Measurements from ENCODE around the gene CCR3. TPM values are rescaled to one million over a fixed set of nuclear protein-coding genes. Genes with fewer than 3 reads are reported as not detected.

CCR3 gene
- total RNA-seq, 1 donor from 2014 or later = not detected

GRCh38 chr3:46233194-46233593 is 9.1 kb upstream of the CCR3 start:
- H3K4me1 Mint-ChIP-seq = peaks cover 13% of the 10 kb centered on the region
- no peak overlapping the region for H3K4me3 Mint-ChIP-seq
- peaks cover 71% of the 10 kb centered on the region for H3K27me3 Mint-ChIP-seq
- peaks cover 3% of the 10 kb centered on the region for H3K9me3 Mint-ChIP-seq
- intact Hi-C loops (cut with micrococcal nuclease) = no loop called here
- no peak for DNase-seq
- H3K27ac Mint-ChIP-seq = no peak overlapping the region
- H3K36me3 Mint-ChIP-seq (ENCODE audit: low read depth) = no peaks in the 10 kb centered on the region

DNA sequence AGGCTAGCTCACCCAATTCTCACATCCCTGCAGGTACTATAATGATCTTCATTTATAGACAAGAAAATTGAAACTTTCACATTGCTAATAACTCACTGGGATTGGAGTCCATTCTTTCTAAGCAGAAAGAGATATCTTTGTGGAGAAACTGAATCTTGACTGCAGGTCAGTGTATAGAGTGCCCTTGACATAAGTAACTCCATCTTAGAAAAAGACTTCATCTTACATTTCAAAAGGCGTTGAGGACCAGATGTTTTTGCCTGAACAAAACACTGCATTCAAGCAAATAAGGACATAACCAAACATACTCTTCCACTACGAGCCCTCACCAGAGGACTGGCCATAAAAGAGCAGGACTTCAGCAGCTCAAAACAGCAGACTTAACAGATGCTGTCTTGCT is 6.8 kb upstream of the CCR3 start:
- no peaks in the 10 kb centered on the region for H3K36me3 Mint-ChIP-seq (ENCODE audit: low read depth)
- no peak overlapping the region for H3K4me3 Mint-ChIP-seq
- peaks cover 7% of the 10 kb centered on the region for H3K4me1 Mint-ChIP-seq
- no peak overlapping the region for H3K27ac Mint-ChIP-seq
- intact Hi-C loops (cut with micrococcal nuclease) = no loop called here
- H3K27me3 Mint-ChIP-seq = peaks cover 76% of the 10 kb centered on the region
- peaks cover 3% of the 10 kb centered on the region for H3K9me3 Mint-ChIP-seq
- no peak for DNase-seq

GRCh38 chr3:46236294-46237054 is 5.8 kb upstream of the CCR3 start:
- Mint-ChIP-seq H3K27me3 (peaks cover 74% of the 10 kb centered on the region), H3K36me3 (ENCODE audit: low read depth) (no peaks in the 10 kb centered on the region), H3K4me3 (no peak overlapping the region), H3K27ac (no peak overlapping the region), H3K9me3 (peaks cover 3% of the 10 kb centered on the region), H3K4me1 (peaks cover 7% of the 10 kb centered on the region)
- no peak for DNase-seq
- intact Hi-C loops (cut with micrococcal nuclease) = no loop called here

- DNase-seq = no peak
- H3K27ac Mint-ChIP-seq = no peak overlapping the region
- intact Hi-C loops (cut with micrococcal nuclease) = no loop called here
- no peak overlapping the region for H3K4me3 Mint-ChIP-seq
- peaks cover 4% of the 10 kb centered on the region for H3K9me3 Mint-ChIP-seq
- no peaks in the 10 kb centered on the region for H3K36me3 Mint-ChIP-seq (ENCODE audit: low read depth)
- peaks cover 70% of the 10 kb centered on the region for H3K27me3 Mint-ChIP-seq
- peaks cover 11% of the 10 kb centered on the region for H3K4me1 Mint-ChIP-seq
These were observed 3.9 kb upstream of the CCR3 start for GRCh38 chr3:46238386-46238785.

DNA sequence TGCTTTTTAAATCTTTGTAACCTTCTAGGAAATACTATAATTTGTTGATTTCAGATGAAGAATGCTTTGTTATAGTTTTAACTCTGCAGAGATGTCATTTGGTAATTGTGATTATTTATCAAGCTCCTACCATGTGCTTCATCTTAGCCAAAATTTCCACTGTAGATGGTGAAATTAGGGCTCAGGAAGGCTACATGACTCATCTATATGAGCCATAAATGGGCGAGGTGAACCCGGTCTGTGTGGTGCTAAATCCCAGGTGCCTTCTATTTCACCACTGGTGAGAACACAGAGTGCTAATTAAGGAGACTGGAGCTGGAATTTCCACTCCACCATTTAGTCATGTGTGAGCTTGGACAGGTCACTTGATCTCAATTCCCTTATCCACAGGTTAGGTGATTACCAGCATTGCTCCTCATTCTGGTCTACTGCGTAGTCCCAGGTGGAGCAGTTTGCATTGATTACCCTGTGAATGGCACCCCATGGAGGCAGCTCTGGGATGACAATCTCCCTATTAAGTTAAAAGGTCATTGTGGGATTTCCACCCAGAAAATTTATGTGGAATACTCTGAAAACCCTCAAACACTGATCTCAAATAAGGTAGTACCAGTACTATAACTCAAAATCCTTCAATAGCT is 2.8 kb upstream of the CCR3 start:
- H3K27me3 Mint-ChIP-seq = peaks cover 72% of the 10 kb centered on the region
- H3K27ac Mint-ChIP-seq = no peak overlapping the region
- H3K4me3 Mint-ChIP-seq = no peak overlapping the region
- no peaks in the 10 kb centered on the region for H3K36me3 Mint-ChIP-seq (ENCODE audit: low read depth)
- peaks cover 11% of the 10 kb centered on the region for H3K4me1 Mint-ChIP-seq
- DNase-seq = no peak
- intact Hi-C loops (cut with micrococcal nuclease) = no loop called here
- peaks cover 6% of the 10 kb centered on the region for H3K9me3 Mint-ChIP-seq

GRCh38 chr3:46239952-46240351 is 2.3 kb upstream of the CCR3 start:
- peaks cover 11% of the 10 kb centered on the region for H3K4me1 Mint-ChIP-seq
- peaks cover 6% of the 10 kb centered on the region for H3K9me3 Mint-ChIP-seq
- peaks cover 69% of the 10 kb centered on the region for H3K27me3 Mint-ChIP-seq
- no peak overlapping the region for H3K4me3 Mint-ChIP-seq
- H3K27ac Mint-ChIP-seq = no peak overlapping the region
- no peak for DNase-seq
- H3K36me3 Mint-ChIP-seq (ENCODE audit: low read depth) = no peaks in the 10 kb centered on the region
- intact Hi-C loops (cut with micrococcal nuclease) = no loop called here

- peaks cover 41% of the 10 kb centered on the region for H3K27me3 Mint-ChIP-seq
- H3K4me3 Mint-ChIP-seq = no peak overlapping the region
- H3K36me3 Mint-ChIP-seq (ENCODE audit: low read depth) = no peaks in the 10 kb centered on the region
- no peak for DNase-seq
- no peak overlapping the region for H3K27ac Mint-ChIP-seq
- peaks cover 8% of the 10 kb centered on the region for H3K4me1 Mint-ChIP-seq
- intact Hi-C loops (cut with micrococcal nuclease) = no loop called here
- H3K9me3 Mint-ChIP-seq = peaks cover 3% of the 10 kb centered on the region
These were observed 1.3 kb downstream of the CCR3 start for GRCh38 chr3:46243560-46243959.

- Mint-ChIP-seq H3K27me3 (peaks cover 28% of the 10 kb centered on the region), H3K36me3 (ENCODE audit: low read depth) (no peaks in the 10 kb centered on the region), H3K9me3 (peaks cover 3% of the 10 kb centered on the region), H3K4me3 (no peak overlapping the region), H3K27ac (no peak overlapping the region), H3K4me1 (peaks cover 7% of the 10 kb centered on the region)
- DNase-seq = no peak
- intact Hi-C loops (cut with micrococcal nuclease) = no loop called here
These were observed 2.9 kb downstream of the CCR3 start for GRCh38 chr3:46245146-46245545.

GRCh38 chr3:46252980-46253379 is 10.7 kb downstream of the CCR3 start:
- no peak for DNase-seq
- H3K4me3 Mint-ChIP-seq = no peak overlapping the region
- intact Hi-C loops (cut with micrococcal nuclease) = no loop called here
- no peaks in the 10 kb centered on the region for H3K36me3 Mint-ChIP-seq (ENCODE audit: low read depth)
- H3K27ac Mint-ChIP-seq = no peak overlapping the region
- H3K4me1 Mint-ChIP-seq = peaks cover 6% of the 10 kb centered on the region
- peaks cover 14% of the 10 kb centered on the region for H3K9me3 Mint-ChIP-seq
- peaks cover 50% of the 10 kb centered on the region for H3K27me3 Mint-ChIP-seq

- intact Hi-C loops (cut with micrococcal nuclease) = no loop called here
- peaks cover 12% of the 10 kb centered on the region for H3K4me1 Mint-ChIP-seq
- no peak overlapping the region for H3K27ac Mint-ChIP-seq
- H3K36me3 Mint-ChIP-seq (ENCODE audit: low read depth) = peaks cover 11% of the 10 kb centered on the region
- H3K27me3 Mint-ChIP-seq = peaks cover 57% of the 10 kb centered on the region
- H3K9me3 Mint-ChIP-seq = peaks cover 41% of the 10 kb centered on the region
- no peak overlapping the region for H3K4me3 Mint-ChIP-seq
- no peak for DNase-seq
These were observed 16.3 kb downstream of the CCR3 start for GRCh38 chr3:46258525-46258924.

- DNase-seq = no peak
- peak overlapping the region; percentile 42 for H3K4me3 Mint-ChIP-seq
- H3K36me3 Mint-ChIP-seq (ENCODE audit: low read depth) = peaks cover 12% of the 10 kb centered on the region
- H3K4me1 Mint-ChIP-seq = peaks cover 16% of the 10 kb centered on the region
- H3K27me3 Mint-ChIP-seq = peaks cover 48% of the 10 kb centered on the region
- H3K9me3 Mint-ChIP-seq = peaks cover 30% of the 10 kb centered on the region
- intact Hi-C loops (cut with micrococcal nuclease) = loop anchor here (10.0 kb wide), 1 partner anchor 47 kb away; no protein-coding TSS in a partner anchor
- peak overlapping the region; percentile 76 for H3K27ac Mint-ChIP-seq
These were observed 19.8 kb downstream of the CCR3 start for GRCh38 chr3:46261926-46262594.

- no peak for DNase-seq
- Mint-ChIP-seq H3K4me3 (no peak overlapping the region), H3K36me3 (ENCODE audit: low read depth) (peaks cover 12% of the 10 kb centered on the region), H3K4me1 (peaks cover 23% of the 10 kb centered on the region), H3K9me3 (peaks cover 20% of the 10 kb centered on the region), H3K27me3 (peaks cover 48% of the 10 kb centered on the region), H3K27ac (no peak overlapping the region)
- intact Hi-C loops (cut with micrococcal nuclease) = loop anchor here (10.0 kb wide), 1 partner anchor 49 kb away; no protein-coding TSS in a partner anchor
These were observed 21.7 kb downstream of the CCR3 start for GRCh38 chr3:46264002-46264401.

DNA sequence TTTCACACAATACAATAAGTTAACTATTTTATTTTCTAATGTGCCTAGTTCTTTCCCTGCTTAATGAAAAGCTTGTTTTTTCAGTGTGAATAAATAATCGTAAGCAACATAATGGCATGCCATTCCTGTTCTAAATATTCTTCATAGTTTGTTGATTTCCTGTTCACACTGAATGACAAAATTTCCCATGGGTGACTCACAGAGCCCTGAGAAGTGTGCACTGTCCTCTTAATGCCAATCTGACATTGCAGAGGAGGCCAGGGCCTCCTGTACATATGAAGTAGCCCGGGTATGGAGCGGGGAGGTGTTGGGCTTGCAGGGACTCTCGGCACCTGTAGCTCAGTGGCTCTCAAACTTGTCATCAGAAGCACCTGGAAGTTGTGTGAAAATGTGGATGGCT is 24.3 kb downstream of the CCR3 start:
- Mint-ChIP-seq H3K4me3 (no peak overlapping the region), H3K36me3 (ENCODE audit: low read depth) (peaks cover 8% of the 10 kb centered on the region), H3K27me3 (peaks cover 36% of the 10 kb centered on the region), H3K9me3 (peaks cover 6% of the 10 kb centered on the region), H3K27ac (no peak overlapping the region), H3K4me1 (peaks cover 34% of the 10 kb centered on the region)
- DNase-seq = no peak
- intact Hi-C loops (cut with micrococcal nuclease) = loop anchor here (10.0 kb wide), 1 partner anchor 52 kb away; no protein-coding TSS in a partner anchor

DNA sequence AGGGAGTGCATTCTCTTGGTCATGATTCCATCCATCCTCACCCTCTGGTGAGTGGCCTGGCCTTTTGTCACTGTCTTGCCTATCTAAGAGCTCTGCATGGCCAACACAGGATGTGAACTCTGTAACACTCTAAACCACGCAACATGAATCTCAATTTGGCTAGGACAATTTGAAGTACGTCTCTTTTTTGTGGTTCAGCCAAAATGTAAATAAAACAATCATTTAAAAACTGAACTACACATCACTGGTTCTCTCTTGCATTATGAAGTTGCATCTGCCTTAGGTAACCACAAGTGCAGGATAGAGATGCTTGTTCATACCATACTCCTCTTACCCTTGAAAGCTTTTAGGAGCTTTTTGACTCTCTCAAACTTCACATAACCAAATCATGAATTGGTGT is 27.3 kb downstream of the CCR3 start:
- Mint-ChIP-seq H3K9me3 (peaks cover 4% of the 10 kb centered on the region), H3K27ac (peak overlapping the region; percentile 73), H3K4me1 (peaks cover 32% of the 10 kb centered on the region), H3K36me3 (ENCODE audit: low read depth) (peaks cover 7% of the 10 kb centered on the region), H3K4me3 (peak overlapping the region; percentile 1), H3K27me3 (peaks cover 49% of the 10 kb centered on the region)
- intact Hi-C loops (cut with micrococcal nuclease) = loop anchor here (1.0 to 10.0 kb wide), 6 partner anchors 11 to 179 kb away; no protein-coding TSS in a partner anchor
- peak; percentile 73 for DNase-seq

All from activated CD4-positive, alpha-beta T cell treated with anti-CD3 and anti-CD28 coated beads, Interleukin-2, amount 10 ng/mL, durations not matched to agents 24 days and 14 days (primary cell).